IMR-90 (cell line): ENCODE measurements around the gene HYKK. TPM values are rescaled to one million over a fixed set of nuclear protein-coding genes. Genes with fewer than 3 reads are reported as not detected.
"Not testable (repeated sequence)": the region's sequence is repeated elsewhere in the genome, so short reads cannot be mapped to it uniquely, and the experiment has no call there.

Experiments
- ATAC-seq: fragments of 200-7000 bp; cut with Tn5 transposase; 2 replicates; pipeline ENCODE4 v1.9.1; 2020; ENCODE audit warnings: low read depth, mild to moderate bottlenecking, moderate library complexity
- BruUV-seq: library from RNA; stranded (reverse); fragments of 400-500 nt; replicated peaks from 2 replicates; lab custom pipeline; 2021; lab: Mats Ljungman, UMichigan
- CTCF ChIA-PET: fragments of 300-600 bp; formaldehyde crosslinking; extraction: SDS; loops from one replicate; lab custom pipeline; 2021; ENCODE audit warnings: antibody characterized with exemption; lab: Yijun Ruan, JAX
- POLR2A ChIA-PET: fragments of 300-600 bp; sonication (Branson Sonifier 250); formaldehyde crosslinking; loops from one replicate; lab custom pipeline; 2022; ENCODE audit warnings: antibody characterized with exemption; ENCODE audit not compliant: unreplicated experiment; lab: Charles Lee
- DNase-seq: peaks from one replicate; pipeline ENCODE4 v3.0.0; 2013
- H2AFZ ChIP-seq: replicated peaks from 2 replicates; pipeline ENCODE3; 2013; ENCODE audit warnings: low read length, mild to moderate bottlenecking; ENCODE audit not compliant: poor library complexity
- H2AK5ac ChIP-seq: 2 replicates; pipeline ENCODE4 v1.6.1; 2013; ENCODE audit warnings: low read depth, low read length, inconsistent platforms
- H2AK9ac ChIP-seq: replicated peaks from 2 replicates; pipeline ENCODE3; 2013; ENCODE audit warnings: mild to moderate bottlenecking, low read depth, low read length, moderate library complexity; ENCODE audit not compliant: poor library complexity
- H2BK120ac ChIP-seq: 2 replicates; pipeline ENCODE4 v1.6.1; 2013; ENCODE audit warnings: low read depth, low read length, inconsistent platforms
- H2BK15ac ChIP-seq: 3 replicates; pipeline ENCODE4 v1.6.1; 2013; ENCODE audit warnings: low read depth, low read length, inconsistent platforms
- H2BK20ac ChIP-seq: 2 replicates; pipeline ENCODE4 v1.6.1; 2013; ENCODE audit warnings: low read depth, mild to moderate bottlenecking, inconsistent platforms, low read length, moderate library complexity
- H2BK5ac ChIP-seq: 2 replicates; pipeline ENCODE4 v1.6.1; 2013; ENCODE audit warnings: mild to moderate bottlenecking, low read depth, low read length, inconsistent platforms; ENCODE audit not compliant: poor library complexity, severe bottlenecking
- H3K14ac ChIP-seq: replicated peaks from 2 replicates; pipeline ENCODE4 v1.6.1; 2013; ENCODE audit warnings: low read depth, low read length, inconsistent platforms
- H3K18ac ChIP-seq: 2 replicates; pipeline ENCODE4 v1.6.1; 2013; ENCODE audit warnings: low read depth, low read length, control low read depth
- H3K23ac ChIP-seq: 2 replicates; pipeline ENCODE4 v1.6.1; 2013; ENCODE audit warnings: low read depth, low read length, inconsistent platforms
- H3K27ac ChIP-seq: 2 replicates; pipeline ENCODE4 v1.5.1; 2013; ENCODE audit warnings: mild to moderate bottlenecking, control low read depth, low read length; ENCODE audit not compliant: insufficient read depth
- H3K27me3 ChIP-seq: 2 replicates; pipeline ENCODE4 v1.6.1; 2013; ENCODE audit warnings: low read length; ENCODE audit not compliant: control insufficient read depth, insufficient read depth
- H3K36me3 ChIP-seq: 2 replicates; pipeline ENCODE4 v1.6.1; 2013; ENCODE audit warnings: low read length, mixed read lengths; ENCODE audit not compliant: control insufficient read depth, insufficient read depth
- H3K4ac ChIP-seq: 2 replicates; pipeline ENCODE4 v1.6.1; 2013; ENCODE audit warnings: low read depth, low read length, inconsistent platforms
- H3K4me1 ChIP-seq: 2 replicates; pipeline ENCODE4 v1.6.1; 2013; ENCODE audit warnings: low read length, mixed read lengths; ENCODE audit not compliant: control insufficient read depth, insufficient read depth
- H3K4me2 ChIP-seq: 2 replicates; pipeline ENCODE4 v1.6.1; 2013; ENCODE audit warnings: low read depth, mild to moderate bottlenecking, control low read depth, low read length, moderate library complexity
- H3K4me3 ChIP-seq: 2 replicates; pipeline ENCODE4 v1.5.1; 2013; ENCODE audit warnings: low read depth, mild to moderate bottlenecking, control low read depth, low read length, moderate library complexity; ENCODE audit not compliant: insufficient read depth
- H3K56ac ChIP-seq: 2 replicates; pipeline ENCODE4 v1.6.1; 2013; ENCODE audit warnings: low read length, inconsistent platforms; ENCODE audit not compliant: insufficient read depth; ENCODE audit errors: extremely low read depth
- H3K79me1 ChIP-seq, 2 experiments: 2 replicates each; pipeline ENCODE4 v1.6.1; 2013; ENCODE audit warnings: low read length in 2 of 2, inconsistent platforms in 1 of 2, low read depth in 1 of 2
- H3K9ac ChIP-seq: 2 replicates; pipeline ENCODE4 v1.6.1; 2013; ENCODE audit warnings: low read depth, low read length, control low read depth
- H3K9me1 ChIP-seq: 2 replicates; pipeline ENCODE4 v1.6.1; 2013; ENCODE audit warnings: low read length, inconsistent platforms; ENCODE audit not compliant: insufficient read depth
- H3K9me3 ChIP-seq: 2 replicates; pipeline ENCODE4 v1.6.1; 2013; ENCODE audit warnings: low read length; ENCODE audit not compliant: control insufficient read depth, insufficient read depth
- H4K20me1 ChIP-seq: 2 replicates; pipeline ENCODE4 v1.6.1; 2013; ENCODE audit warnings: low read length, inconsistent platforms; ENCODE audit not compliant: insufficient read depth
- H4K5ac ChIP-seq: 2 replicates; pipeline ENCODE4 v1.6.1; 2013; ENCODE audit warnings: mild to moderate bottlenecking, low read depth, low read length, control low read depth
- H4K8ac ChIP-seq, 2 experiments: 2 replicates each; pipeline ENCODE4 v1.6.1; 2013; ENCODE audit warnings: low read depth in 2 of 2, low read length in 2 of 2, control low read depth in 1 of 2, inconsistent platforms in 1 of 2
- H4K91ac ChIP-seq: 2 replicates; pipeline ENCODE4 v1.6.1; 2013; ENCODE audit warnings: low read depth, low read length, inconsistent platforms; ENCODE audit not compliant: insufficient read depth
- CEBPB ChIP-seq: IDR thresholded peaks from 2 replicates; pipeline ENCODE4 v1.6.1; 2012; ENCODE audit warnings: low read depth, low read length, improper control_type of control experiment
- CHD1 ChIP-seq: IDR thresholded peaks from 2 replicates; pipeline ENCODE4 v1.6.1; 2012; ENCODE audit warnings: low read depth, low read length, improper control_type of control experiment
- SMC3 ChIP-seq: fragments of 150-350 bp; IDR thresholded peaks from 2 replicates; pipeline ENCODE4 v1.6.1; 2016; ENCODE audit warnings: low read depth, mild to moderate bottlenecking, antibody characterized with exemption, low read length, moderate library complexity
- whole genome bisulfite sequencing, 2 experiments: methylation state at CpG; one replicate each; pipeline versions ENCODE4 v1.1.5 to v1.1.7; 2013; ENCODE audit warnings: missing lambda C conversion rate in 2 of 2; ENCODE audit not compliant: insufficient read length in 1 of 2; ENCODE audit errors: extremely low coverage in 2 of 2; 5-methylcytosine and 5-hydroxymethylcytosine counted together
- dilution Hi-C: fragments of 300-500 bp; cut with HindIII; formaldehyde crosslinking; loops from one replicate; pipeline ENCODE4 v1.14.3; 2018; ENCODE audit warnings: low sequenced_read_pairs; ENCODE audit not compliant: unreplicated experiment
- in situ Hi-C: fragments of 300-500 bp; cut with MboI; formaldehyde crosslinking; loops from 3 replicates; pipeline ENCODE4 v1.14.3; 2019; ENCODE audit warnings: low sequenced_read_pairs, inconsistent platforms, mixed read lengths
- intact Hi-C: fragments of 100-400 bp; cut with micrococcal nuclease; formaldehyde crosslinking; loops from 2 replicates; pipeline ENCODE4 v1.10.0; 2022
- polyA plus RNA-seq, 3 experiments: library from polyadenylated mRNA; depleted of rRNA; stranded (reverse); fragments of >200 nt; gene quantifications; 2 replicates each; pipeline ENCODE4 v1.2.3, GENCODE V29; 2012; ENCODE audit warnings: low replicate concordance in 1 of 3
- total RNA-seq: library from RNA; depleted of rRNA; stranded (reverse); fragments of >200 nt; gene quantifications from 2 replicates; pipeline ENCODE4 v1.2.3, GENCODE V29; 2012

HYKK gene
- total and polyA plus RNA-seq, 2 of the 4 experiments (the other 2 are of a cell fraction) = 3.8 to 5.6 TPM

- Histone ChIP-seq H2BK5ac (no peak overlapping the region), H3K27ac (no peak overlapping the region), H3K79me1 (no peaks in the 10 kb centered on the region), H3K9ac (no peak overlapping the region), H3K4me3 (no peak overlapping the region), H4K5ac (no peak overlapping the region), H3K4ac (no peak overlapping the region), H2AFZ (no peak overlapping the region), H3K9me3 (no peaks in the 10 kb centered on the region), H3K56ac (no peak overlapping the region), H2BK15ac (no peak overlapping the region), H2BK20ac (no peak overlapping the region), H3K27me3 (no peaks in the 10 kb centered on the region), H2AK5ac (no peak overlapping the region), H4K91ac (no peak overlapping the region), H2AK9ac (no peak overlapping the region), H3K9me1 (peaks cover 3% of the 10 kb centered on the region; the same call in 1 of the 2 replicates), H2BK120ac (no peak overlapping the region), H3K18ac (no peak overlapping the region), H3K14ac (no peak overlapping the region), H3K4me2 (no peak overlapping the region), H3K23ac (no peak overlapping the region), H3K36me3 (peaks cover 22% of the 10 kb centered on the region), H3K4me1 (no peaks in the 10 kb centered on the region), H4K20me1 (no peaks in the 10 kb centered on the region), H4K8ac (no peak overlapping the region)
- TF ChIP-seq CHD1 (no peak), SMC3 (no peak), CEBPB (no peak)
- DNase-seq = no peak
- BruUV-seq = no TSS peak
- 54% methylated on average over 3 of the region's 5 CpGs; no CpG with 5 or more reads in 1 of the 2 experiments for WGBS, 2 experiments
- in situ Hi-C loops = no loop called here
- intact Hi-C loops = no loop called here
- dilution Hi-C loops = no loop called here
- CTCF ChIA-PET = no interaction called here
- POLR2A ChIA-PET = no interaction called here
- no peak for ATAC-seq
These were observed 45.2 kb downstream of the HYKK start for GRCh38 chr15:78552597-78552996.

- H3K18ac ChIP-seq, H3K4me3 ChIP-seq, POLR2A ChIA-PET, H3K9me1 ChIP-seq, H4K5ac ChIP-seq, H2BK120ac ChIP-seq, dilution Hi-C loops, H3K79me1 ChIP-seq, H2BK20ac ChIP-seq, H3K9ac ChIP-seq, H4K20me1 ChIP-seq, H3K4me2 ChIP-seq, H2BK15ac ChIP-seq, H2BK5ac ChIP-seq, H4K91ac ChIP-seq, H3K23ac ChIP-seq, CTCF ChIA-PET, H3K14ac ChIP-seq, H2AK5ac ChIP-seq, H3K4me1 ChIP-seq, H3K56ac ChIP-seq, H2AFZ ChIP-seq, intact Hi-C loops, H3K27ac ChIP-seq, BruUV-seq, H2AK9ac ChIP-seq, ATAC-seq, H3K36me3 ChIP-seq, H3K4ac ChIP-seq, H4K8ac ChIP-seq, H3K9me3 ChIP-seq, in situ Hi-C loops, DNase-seq: not testable (repeated sequence)
- peaks cover 15% of the 10 kb centered on the region for H3K27me3 ChIP-seq
- no CpG with 5 or more reads among the region's 10 CpGs for WGBS, 2 experiments
These were observed 52.8 kb downstream of the HYKK start for GRCh38 chr15:78560201-78560600.
